Endodermal cell (in vitro differentiated cells): ENCODE results near the gene TAF5L. TPM values are rescaled to one million over a fixed set of nuclear protein-coding genes. Genes with fewer than 3 reads are reported as not detected.

Experiments used
- DNase-seq: peaks from one replicate; pipeline ENCODE4 v3.0.0-alpha.2; 2017
- H3K27ac ChIP-seq: 2 replicates; pipeline ENCODE4 v1.5.1; 2013; ENCODE audit warnings: mild to moderate bottlenecking, low read depth, low read length, moderate library complexity
- H3K27me3 ChIP-seq: 2 replicates; pipeline ENCODE4 v1.6.1; 2013; ENCODE audit warnings: mild to moderate bottlenecking, low read length, moderate library complexity; ENCODE audit not compliant: insufficient read depth, control insufficient read depth, poor library complexity, severe bottlenecking
- H3K36me3 ChIP-seq: 2 replicates; pipeline ENCODE4 v1.7.0; 2013; ENCODE audit warnings: mild to moderate bottlenecking, low read length, moderate library complexity; ENCODE audit not compliant: control insufficient read depth, insufficient read depth
- H3K4me1 ChIP-seq: one replicate; pipeline ENCODE4 v1.7.0; 2013; ENCODE audit warnings: low read length; ENCODE audit not compliant: control insufficient read depth, insufficient read depth
- H3K4me3 ChIP-seq: 2 replicates; pipeline ENCODE4 v1.5.1; 2013; ENCODE audit warnings: mild to moderate bottlenecking, low read length, moderate library complexity
- H3K9ac ChIP-seq: 2 replicates; pipeline ENCODE4 v1.6.1; 2013; ENCODE audit warnings: mild to moderate bottlenecking, low read length, moderate library complexity; ENCODE audit not compliant: poor library complexity, severe bottlenecking; ENCODE audit errors: extremely low read depth
- H3K9me3 ChIP-seq: 2 replicates; pipeline ENCODE4 v1.6.1; 2013; ENCODE audit warnings: mild to moderate bottlenecking, low read length, moderate library complexity; ENCODE audit not compliant: control insufficient read depth
- H3K27ac Mint-ChIP-seq: 2 replicates; pipeline ENCODE4 v1.8.0; 2020; ENCODE audit warnings: mixed read lengths
- H3K27me3 Mint-ChIP-seq: 2 replicates; pipeline ENCODE4 v1.8.0; 2021; ENCODE audit warnings: mild to moderate bottlenecking, mixed read lengths; ENCODE audit not compliant: insufficient read depth
- H3K36me3 Mint-ChIP-seq: 2 replicates; pipeline ENCODE4 v1.8.0; 2020; ENCODE audit warnings: low read depth, mixed read lengths
- H3K4me1 Mint-ChIP-seq: 2 replicates; pipeline ENCODE4 v1.8.0; 2020; ENCODE audit warnings: mixed read lengths
- H3K4me3 Mint-ChIP-seq: 2 replicates; pipeline ENCODE4 v1.8.0; 2020; ENCODE audit warnings: mild to moderate bottlenecking, moderate library complexity, mixed read lengths
- H3K9me3 Mint-ChIP-seq: 2 replicates; pipeline ENCODE4 v1.8.0; 2020; ENCODE audit warnings: mild to moderate bottlenecking, mixed read lengths
- WGBS, 2 experiments: methylation state at CpG; one replicate each; pipeline versions ENCODE4 v1.1.5 to v1.1.7; 2013; ENCODE audit warnings: missing lambda C conversion rate in 2 of 2, mixed read lengths in 1 of 2; ENCODE audit not compliant: insufficient coverage in 1 of 2, insufficient read length in 1 of 2; 5-methylcytosine and 5-hydroxymethylcytosine counted together
- long read RNA-seq, 4 experiments: library from polyadenylated mRNA in 2 of 4; library from RNA in 1 of 4; library from capped mRNA in 1 of 4; stranded (forward) in 3 of 4; unstranded in 1 of 4; transcript quantifications; one replicate each; pipeline ENCODE4 v2.0.0, GENCODE V29; 2020 to 2021; ENCODE audit warnings: inconsistent platforms in 1 of 4
- polyA plus RNA-seq, 2 experiments: library from polyadenylated mRNA; stranded (reverse); fragments of 50-300 nt; gene quantifications; one replicate each; pipeline ENCODE4 v1.2.3, GENCODE V29; 2013
- total RNA-seq, 2 donors: library from RNA; stranded (reverse); fragmentation: NEBNext Ultra II Directional in 1 of 2; extraction: Animal tissue kit (Norgen Biotek cat#: 25700) in 1 of 2; gene quantifications; 2 replicates in 1 of 2; 3 replicates in 1 of 2; pipeline ENCODE4 v1.2.1, GENCODE V29; 2021
- TF ChIP-seq, protein P1 (sequence below): fragments of 200-600 bp; sonication (generic); conservative IDR thresholded peaks from 2 replicates; pipeline ENCODE4 v1.5.0; 2021; ENCODE audit warnings: antibody characterized with exemption, mild to moderate bottlenecking

TAF5L gene
- 10 to 100 TPM; 13.1 to 17.7 TPM for total RNA-seq
- polyA plus RNA-seq (2013, experiment 1 of 2), result 17.1 TPM
- 18.4 TPM for polyA plus RNA-seq (2013, experiment 2 of 2)
- long read RNA-seq, experiment 1, partial matches to known transcripts, result 0 of 10 reads
- long read RNA-seq, experiment 1, other reads (novel, unspliced or antisense), result 6 of 10 reads
- long read RNA-seq, experiment 2, full-length matches to known transcripts, result 7 of 12 reads
- long read RNA-seq, experiment 2, partial matches to known transcripts, result 1 of 12 reads
- long read RNA-seq, experiment 2, other reads (novel, unspliced or antisense), result 4 of 12 reads
- long read RNA-seq, experiment 3, partial matches to known transcripts, result 0 of 4 reads
- long read RNA-seq, experiment 3, other reads (novel, unspliced or antisense), result 4 of 4 reads
- long read RNA-seq, experiment 4, result 0 reads

DNA sequence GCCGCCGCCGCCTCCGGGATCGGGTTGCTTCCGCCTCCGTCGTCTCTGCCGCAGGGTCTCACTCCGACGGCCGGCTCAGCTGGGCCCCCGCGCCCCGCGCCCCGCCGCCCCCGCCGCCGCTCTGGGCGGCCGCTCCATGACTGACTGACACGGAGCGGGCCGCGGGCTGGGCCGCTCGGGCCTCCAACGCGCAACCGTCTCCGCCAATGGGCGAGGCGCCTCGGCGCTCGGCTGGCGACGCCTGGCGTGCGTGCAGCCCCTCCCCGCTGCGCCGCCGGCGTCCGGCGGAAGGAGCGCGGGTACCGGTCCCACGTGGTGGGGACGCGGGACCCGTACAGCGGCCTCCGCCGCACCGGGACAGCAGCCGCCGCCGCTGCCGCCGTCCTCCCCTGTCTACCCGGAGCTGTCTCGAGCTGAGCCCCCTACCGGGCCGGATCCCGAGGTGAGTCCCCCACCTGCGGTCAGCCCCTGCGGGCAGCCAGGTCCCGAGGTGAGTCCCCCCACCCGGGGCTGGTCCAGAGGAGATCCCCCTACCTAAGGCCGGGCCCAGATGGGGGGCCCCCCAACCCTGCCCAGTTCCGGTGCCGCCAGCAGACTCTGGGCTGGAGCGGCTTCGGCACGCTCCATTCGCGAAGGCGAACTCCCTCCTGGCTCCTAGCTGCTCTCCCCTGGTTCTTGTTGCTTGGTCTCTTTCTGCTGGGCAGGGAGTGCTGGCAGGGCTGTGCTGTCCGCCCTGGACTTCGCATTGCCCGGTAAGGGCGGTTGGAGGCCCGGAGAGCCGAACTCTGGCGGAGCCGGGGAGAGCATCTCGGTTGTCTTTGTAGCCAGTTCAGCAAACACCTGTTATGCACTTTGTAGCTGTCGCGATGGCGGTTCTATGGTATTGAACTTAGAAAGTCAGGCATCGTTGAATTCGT, at the start of gene TAF5L, which contains the start of gene URB2:
Gene TAF5L, minus strand, starts transcription at position 208 of the 917 bp plus-strand sequence. CDS start 11,640 bp downstream, outside the sequence.
Gene URB2, plus strand, starts transcription at position 333 of the 917 bp plus-strand sequence. CDS start 1,387 bp downstream, outside the sequence.
- Histone ChIP-seq H3K36me3 (peaks cover 8% of the 10 kb centered on the region), H3K4me1 (peaks cover 7% of the 10 kb centered on the region), H3K27ac (peak within 1 kb of the TSS; percentile 66), H3K27me3 (no peaks in the 10 kb centered on the region), H3K9me3 (no peaks in the 10 kb centered on the region), H3K4me3 (peak within 1 kb of the TSS; percentile 97), H3K9ac (peak within 1 kb of the TSS; percentile 61)
- Mint-ChIP-seq H3K36me3 (peaks cover 13% of the 10 kb centered on the region), H3K4me3 (peak within 1 kb of the TSS; percentile 94), H3K4me1 (peaks cover 25% of the 10 kb centered on the region), H3K27ac (peak within 1 kb of the TSS; percentile 92), H3K9me3 (no peaks in the 10 kb centered on the region), H3K27me3 (no peaks in the 10 kb centered on the region)
- TF ChIP-seq, protein P1, sequence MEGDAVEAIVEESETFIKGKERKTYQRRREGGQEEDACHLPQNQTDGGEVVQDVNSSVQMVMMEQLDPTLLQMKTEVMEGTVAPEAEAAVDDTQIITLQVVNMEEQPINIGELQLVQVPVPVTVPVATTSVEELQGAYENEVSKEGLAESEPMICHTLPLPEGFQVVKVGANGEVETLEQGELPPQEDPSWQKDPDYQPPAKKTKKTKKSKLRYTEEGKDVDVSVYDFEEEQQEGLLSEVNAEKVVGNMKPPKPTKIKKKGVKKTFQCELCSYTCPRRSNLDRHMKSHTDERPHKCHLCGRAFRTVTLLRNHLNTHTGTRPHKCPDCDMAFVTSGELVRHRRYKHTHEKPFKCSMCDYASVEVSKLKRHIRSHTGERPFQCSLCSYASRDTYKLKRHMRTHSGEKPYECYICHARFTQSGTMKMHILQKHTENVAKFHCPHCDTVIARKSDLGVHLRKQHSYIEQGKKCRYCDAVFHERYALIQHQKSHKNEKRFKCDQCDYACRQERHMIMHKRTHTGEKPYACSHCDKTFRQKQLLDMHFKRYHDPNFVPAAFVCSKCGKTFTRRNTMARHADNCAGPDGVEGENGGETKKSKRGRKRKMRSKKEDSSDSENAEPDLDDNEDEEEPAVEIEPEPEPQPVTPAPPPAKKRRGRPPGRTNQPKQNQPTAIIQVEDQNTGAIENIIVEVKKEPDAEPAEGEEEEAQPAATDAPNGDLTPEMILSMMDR, result peak; percentile 22
- peak; percentile 95 for DNase-seq
- 0% methylated on average over 17 to 97 of the region's 97 CpGs for WGBS, 2 experiments

DNA sequence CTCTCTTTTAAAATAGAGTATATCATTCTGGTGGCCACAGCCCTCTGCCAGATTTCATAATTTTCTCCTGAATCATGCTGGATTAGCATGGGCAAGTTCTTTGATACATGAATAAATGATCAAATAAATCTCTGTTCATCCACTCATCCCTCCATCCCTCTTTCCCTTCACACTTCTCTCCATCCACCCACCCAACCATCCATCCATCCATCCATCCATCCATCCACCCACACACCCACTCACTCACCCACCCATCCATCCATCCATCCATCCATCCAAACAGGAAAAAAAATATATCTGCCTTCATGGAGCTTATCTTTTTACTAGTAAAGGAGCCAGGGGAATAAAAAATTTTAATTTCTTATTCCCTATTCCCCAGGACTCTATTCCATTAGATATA, 49.5 kb upstream of the TAF5L start:
- Mint-ChIP-seq H3K27ac (no peak overlapping the region), H3K36me3 (no peaks in the 10 kb centered on the region), H3K9me3 (no peaks in the 10 kb centered on the region), H3K4me3 (no peak overlapping the region), H3K27me3 (no peaks in the 10 kb centered on the region), H3K4me1 (no peaks in the 10 kb centered on the region)
- Histone ChIP-seq H3K27ac (no peak overlapping the region), H3K27me3 (no peaks in the 10 kb centered on the region), H3K36me3 (no peaks in the 10 kb centered on the region), H3K4me1 (no peaks in the 10 kb centered on the region), H3K9ac (no peak overlapping the region), H3K4me3 (no peak overlapping the region), H3K9me3 (no peaks in the 10 kb centered on the region)
- DNase-seq, result no peak
- TF ChIP-seq, protein P1, result no peak

DNA sequence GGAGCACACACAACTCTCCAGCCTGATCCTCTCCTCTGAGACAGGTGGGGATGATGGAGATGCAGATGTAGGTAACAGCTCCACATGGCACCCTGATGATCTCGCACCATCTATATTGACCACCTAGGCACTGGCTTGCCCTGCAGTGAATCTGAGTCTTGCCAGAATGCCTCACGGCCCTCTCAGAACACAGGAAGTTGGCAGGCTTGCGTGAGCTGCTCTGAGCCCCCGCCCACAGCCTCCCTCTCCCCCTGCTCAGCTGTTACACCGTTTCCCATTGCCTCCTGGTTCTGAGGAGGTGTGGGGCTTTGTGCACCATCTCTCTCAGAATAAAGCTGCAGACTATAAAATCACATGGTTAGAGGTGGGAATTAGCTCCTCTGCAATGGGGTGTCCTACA, 48.1 kb upstream of the TAF5L start:
- Histone ChIP-seq H3K36me3 (no peaks in the 10 kb centered on the region), H3K27ac (no peak overlapping the region), H3K27me3 (no peaks in the 10 kb centered on the region), H3K4me3 (no peak overlapping the region), H3K9ac (no peak overlapping the region), H3K9me3 (no peaks in the 10 kb centered on the region), H3K4me1 (no peaks in the 10 kb centered on the region)
- no peak for DNase-seq
- TF ChIP-seq, protein P1, result no peak
- no peak overlapping the region for H3K4me3 Mint-ChIP-seq
- no peaks in the 10 kb centered on the region for H3K4me1 Mint-ChIP-seq
- 89 to 100% methylated on average over 2 to 4 of the region's 5 CpGs for WGBS, 2 experiments
- no peaks in the 10 kb centered on the region for H3K9me3 Mint-ChIP-seq
- no peak overlapping the region for H3K27ac Mint-ChIP-seq
- H3K36me3 Mint-ChIP-seq, result no peaks in the 10 kb centered on the region
- H3K27me3 Mint-ChIP-seq, result no peaks in the 10 kb centered on the region
